Lower leg skin (tissue), 3 donors: ENCODE measurements around the gene FAM24B.

Experiments
- CTCF ChIP-seq, 3 donors: fragments of 450-650 bp; IDR thresholded peaks; one replicate each; pipeline ENCODE4 v1.5.1; 2016; ENCODE audit warnings: antibody characterized with exemption in 3 of 3, mild to moderate bottlenecking in 3 of 3, moderate library complexity in 2 of 3
- POLR2A ChIP-seq, 2 donors: fragments of 450-650 bp; IDR thresholded peaks; one replicate each; pipeline ENCODE4 v1.6.1; 2016 to 2017; ENCODE audit warnings: antibody characterized with exemption in 2 of 2, mild to moderate bottlenecking in 1 of 2, moderate library complexity in 1 of 2

- TF ChIP-seq CTCF (IDR thresholded peaks at IDR 0.05) (no peak), POLR2A (IDR thresholded peaks at IDR 0.05) (no peak)
These were observed 3.4 kb downstream of the FAM24B start for GRCh38 chr10:122875843-122876466.
